Upper lobe of right lung (tissue), 1 donor: ENCODE data around the gene CEACAM1. TPM values are rescaled to one million over a fixed set of nuclear protein-coding genes. Genes with fewer than 3 reads are reported as not detected.

Experiments used
- ATAC-seq: fragments of 200-7000 bp; cut with Tn5 transposase; one replicate; pipeline ENCODE4 v1.9.1; 2020; ENCODE audit warnings: mild to moderate bottlenecking, moderate library complexity
- DNase-seq: peaks from one replicate; pipeline ENCODE4 v3.0.0-alpha.2; 2020
- H3K27ac ChIP-seq: fragments of 200-600 bp; one replicate; pipeline ENCODE4 v1.8.0; 2022
- H3K27me3 ChIP-seq: fragments of 200-600 bp; one replicate; pipeline ENCODE4 v1.8.0; 2022; ENCODE audit warnings: mild to moderate bottlenecking
- H3K36me3 ChIP-seq: fragments of 200-600 bp; one replicate; pipeline ENCODE4 v1.8.0; 2022
- H3K4me1 ChIP-seq: fragments of 200-600 bp; one replicate; pipeline ENCODE4 v1.8.0; 2022
- H3K4me3 ChIP-seq: fragments of 200-600 bp; one replicate; pipeline ENCODE4 v1.8.0; 2022; ENCODE audit warnings: mild to moderate bottlenecking
- H3K9me3 ChIP-seq: fragments of 200-600 bp; one replicate; pipeline ENCODE4 v1.8.0; 2022
- CTCF ChIP-seq: fragments of 200-600 bp; IDR thresholded peaks from one replicate; pipeline ENCODE4 v1.8.0; 2022; ENCODE audit warnings: antibody characterized with exemption
- intact Hi-C: fragments of 100-400 bp; cut with DNase I; formaldehyde crosslinking; loops from one replicate; pipeline ENCODE4 v1.11.0; 2022
- total RNA-seq: library from RNA; stranded (reverse); fragmentation: NEBNext Ultra II Directional; extraction: Animal tissue kit (Norgen Biotek cat#: 25700); gene quantifications from one replicate; pipeline ENCODE4 v1.2.1, GENCODE V29; 2021
- donor health status: DM: no; HTN: yes; CAD: no; lungs with severe emphysema.

CEACAM1 gene
- total RNA-seq, 1 donor from 2014 or later: 13.1 TPM

- no peak for ATAC-seq
Measured at GRCh38 chr19:42512743-42513304, 15.5 kb downstream of the CEACAM1 start.

GRCh38 chr19:42512130-42512636 is 16.1 kb downstream of the CEACAM1 start:
- Histone ChIP-seq H3K4me3 (no peak overlapping the region), H3K4me1 (no peaks in the 10 kb centered on the region), H3K36me3 (no peaks in the 10 kb centered on the region), H3K9me3 (no peaks in the 10 kb centered on the region), H3K27ac (no peak overlapping the region), H3K27me3 (no peaks in the 10 kb centered on the region)
- intact Hi-C loops: no loop called here
- ATAC-seq: no peak
- no peak for DNase-seq
- TF ChIP-seq CTCF: no peak

More at GRCh38 chr19:42512743-42513304, 15.5 kb downstream of the CEACAM1 start:
- no peak for TF ChIP-seq CTCF
- H3K4me1 ChIP-seq: no peaks in the 10 kb centered on the region
- no peaks in the 10 kb centered on the region for H3K9me3 ChIP-seq
- H3K27me3 ChIP-seq: no peaks in the 10 kb centered on the region
- no peak overlapping the region for H3K27ac ChIP-seq
- no peak overlapping the region for H3K4me3 ChIP-seq
- intact Hi-C loops: no loop called here
- H3K36me3 ChIP-seq: no peaks in the 10 kb centered on the region
- no peak for DNase-seq

- Histone ChIP-seq H3K27ac (no peak overlapping the region), H3K4me1 (no peaks in the 10 kb centered on the region), H3K9me3 (no peaks in the 10 kb centered on the region), H3K4me3 (no peak overlapping the region), H3K27me3 (no peaks in the 10 kb centered on the region), H3K36me3 (no peaks in the 10 kb centered on the region)
- intact Hi-C loops: no loop called here
- ATAC-seq (peak; percentile 35), DNase-seq (no peak)
- no peak for TF ChIP-seq CTCF
Measured at GRCh38 chr19:42511340-42511739, 16.9 kb downstream of the CEACAM1 start.

- DNase-seq: no peak
- TF ChIP-seq CTCF: no peak
- Histone ChIP-seq H3K9me3 (no peaks in the 10 kb centered on the region), H3K27me3 (no peaks in the 10 kb centered on the region), H3K36me3 (no peaks in the 10 kb centered on the region), H3K27ac (no peak overlapping the region), H3K4me3 (no peak overlapping the region), H3K4me1 (no peaks in the 10 kb centered on the region)
- no peak for ATAC-seq
- intact Hi-C loops: no loop called here
Measured at GRCh38 chr19:42508892-42509444, 19.3 kb downstream of the CEACAM1 start.

- Histone ChIP-seq H3K36me3 (no peaks in the 10 kb centered on the region), H3K27me3 (no peaks in the 10 kb centered on the region), H3K4me1 (no peaks in the 10 kb centered on the region), H3K9me3 (no peaks in the 10 kb centered on the region), H3K27ac (no peak overlapping the region), H3K4me3 (no peak overlapping the region)
- TF ChIP-seq CTCF: no peak
- intact Hi-C loops: no loop called here
- no peak for ATAC-seq
- DNase-seq: no peak
Measured at GRCh38 chr19:42505066-42505465, 23.2 kb downstream of the CEACAM1 start.
